ENCODE results near the gene PRR20G. TPM values are rescaled to one million over a fixed set of nuclear protein-coding genes. Genes with fewer than 3 reads are reported as not detected.

PRR20G gene
- total RNA-seq, 2 experiments from 2014 or later = not detected

GRCh38 chr3:127321371-127321770, 33.5 kb upstream of the PRR20G start:
- BruUV-seq (replicated peaks) = no TSS peak

GRCh38 chr3:127320529-127321121, 32.8 kb upstream of the PRR20G start:
- Histone ChIP-seq H3K9me3 (ENCODE audit: low read length) (no peaks in the 10 kb centered on the region), H4K20me1 (ENCODE audit: insufficient read depth, low read length) (no peaks in the 10 kb centered on the region), H3K27ac (ENCODE audit: low read depth, low read length, poor library complexity, severe bottlenecking) (no peak overlapping the region), H2AFZ (ENCODE audit: low read length) (no peak overlapping the region), H3K36me3 (ENCODE audit: insufficient read depth, low read length) (no peaks in the 10 kb centered on the region), H3K79me2 (ENCODE audit: insufficient read depth, low read depth, low read length) (no peaks in the 10 kb centered on the region), H3K4me2 (ENCODE audit: low read length) (no peak overlapping the region), H3K9me2 (ENCODE audit: insufficient read depth, low read length) (no peaks in the 10 kb centered on the region), H3K4me1 (ENCODE audit: insufficient read depth, low read length, poor library complexity, severe bottlenecking) (no peaks in the 10 kb centered on the region), H3K4me3 (ENCODE audit: low read depth, low read length, poor library complexity, severe bottlenecking) (no peak overlapping the region)
- intact Hi-C loops (cut with micrococcal nuclease; ENCODE audit: unreplicated experiment) = no loop called here
- ChIA-PET POLR2A (interaction anchor here (0.6 kb wide), 2 partner anchors 23 to 150 kb away, joined by 3 read pairs; no protein-coding TSS in a partner anchor), CTCF (ENCODE audit: unreplicated experiment) (no interaction called here)
- no TSS peak for BruUV-seq (replicated peaks)
- no peak for TF ChIP-seq EZH2phosphoT487 (IDR thresholded peaks at IDR 0.05; ENCODE audit: borderline replicate concordance, low read depth, low read length)
- TF ChIP-seq, protein P1, sequence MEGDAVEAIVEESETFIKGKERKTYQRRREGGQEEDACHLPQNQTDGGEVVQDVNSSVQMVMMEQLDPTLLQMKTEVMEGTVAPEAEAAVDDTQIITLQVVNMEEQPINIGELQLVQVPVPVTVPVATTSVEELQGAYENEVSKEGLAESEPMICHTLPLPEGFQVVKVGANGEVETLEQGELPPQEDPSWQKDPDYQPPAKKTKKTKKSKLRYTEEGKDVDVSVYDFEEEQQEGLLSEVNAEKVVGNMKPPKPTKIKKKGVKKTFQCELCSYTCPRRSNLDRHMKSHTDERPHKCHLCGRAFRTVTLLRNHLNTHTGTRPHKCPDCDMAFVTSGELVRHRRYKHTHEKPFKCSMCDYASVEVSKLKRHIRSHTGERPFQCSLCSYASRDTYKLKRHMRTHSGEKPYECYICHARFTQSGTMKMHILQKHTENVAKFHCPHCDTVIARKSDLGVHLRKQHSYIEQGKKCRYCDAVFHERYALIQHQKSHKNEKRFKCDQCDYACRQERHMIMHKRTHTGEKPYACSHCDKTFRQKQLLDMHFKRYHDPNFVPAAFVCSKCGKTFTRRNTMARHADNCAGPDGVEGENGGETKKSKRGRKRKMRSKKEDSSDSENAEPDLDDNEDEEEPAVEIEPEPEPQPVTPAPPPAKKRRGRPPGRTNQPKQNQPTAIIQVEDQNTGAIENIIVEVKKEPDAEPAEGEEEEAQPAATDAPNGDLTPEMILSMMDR (conservative IDR thresholded peaks at IDR 0.05; ENCODE audit: low read length) = no peak
- DNase-seq (ENCODE audit: low spot score) = no peak

More at GRCh38 chr3:127321371-127321770, 33.5 kb upstream of the PRR20G start:
- no peak overlapping the region for H2AFZ ChIP-seq (ENCODE audit: low read length)
- H3K4me2 ChIP-seq (ENCODE audit: low read length) = no peak overlapping the region
- DNase-seq (ENCODE audit: low spot score) = no peak
- no peaks in the 10 kb centered on the region for H4K20me1 ChIP-seq (ENCODE audit: insufficient read depth, low read length)
- no peaks in the 10 kb centered on the region for H3K79me2 ChIP-seq (ENCODE audit: insufficient read depth, low read depth, low read length)
- no peaks in the 10 kb centered on the region for H3K9me3 ChIP-seq (ENCODE audit: low read length)
- TF ChIP-seq EZH2phosphoT487 (IDR thresholded peaks at IDR 0.05; ENCODE audit: borderline replicate concordance, low read depth, low read length) = no peak
- TF ChIP-seq, protein P1 (conservative IDR thresholded peaks at IDR 0.05; ENCODE audit: low read length) = no peak
- H3K4me1 ChIP-seq (ENCODE audit: insufficient read depth, low read length, poor library complexity, severe bottlenecking) = no peaks in the 10 kb centered on the region
- no peaks in the 10 kb centered on the region for H3K9me2 ChIP-seq (ENCODE audit: insufficient read depth, low read length)
- intact Hi-C loops (cut with micrococcal nuclease; ENCODE audit: unreplicated experiment) = no loop called here
- ChIA-PET CTCF (ENCODE audit: unreplicated experiment) (no interaction called here), POLR2A (interaction anchor here (0.6 kb wide), 1 partner anchor 151 kb away, joined by 3 read pairs; no protein-coding TSS in a partner anchor)
- no peaks in the 10 kb centered on the region for H3K36me3 ChIP-seq (ENCODE audit: insufficient read depth, low read length)
- no peak overlapping the region for H3K27ac ChIP-seq (ENCODE audit: low read depth, low read length, poor library complexity, severe bottlenecking)
- no peak overlapping the region for H3K4me3 ChIP-seq (ENCODE audit: low read depth, low read length, poor library complexity, severe bottlenecking)

DNA sequence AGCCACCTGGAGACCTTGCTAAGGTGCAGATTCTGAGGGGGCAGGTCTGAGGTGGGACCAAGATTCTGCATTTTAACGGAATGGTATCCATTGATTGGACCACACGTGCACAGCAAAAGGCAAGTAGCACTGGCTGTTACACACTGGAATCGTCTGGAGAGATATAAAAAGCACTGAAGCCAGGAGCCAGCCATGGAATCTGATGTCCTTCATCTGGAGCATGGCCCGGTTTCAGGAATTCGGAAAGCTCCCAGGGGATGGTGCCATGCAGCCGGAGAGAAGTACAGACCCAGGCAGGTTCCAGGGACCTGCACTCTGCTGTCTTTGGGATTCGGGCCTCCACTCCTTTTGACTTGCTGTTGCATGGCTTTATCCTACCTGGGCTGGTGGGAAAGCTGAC, 28.8 kb upstream of the PRR20G start:
- no peak overlapping the region for H3K4me3 ChIP-seq (ENCODE audit: low read depth, low read length, poor library complexity, severe bottlenecking)
- CTCF ChIA-PET (ENCODE audit: unreplicated experiment) = no interaction called here
- H2AFZ ChIP-seq (ENCODE audit: low read length) = no peak overlapping the region
- intact Hi-C loops (cut with micrococcal nuclease; ENCODE audit: unreplicated experiment) = no loop called here
- POLR2A ChIA-PET = no interaction called here
- no peaks in the 10 kb centered on the region for H3K79me2 ChIP-seq (ENCODE audit: insufficient read depth, low read depth, low read length)
- no TSS peak for BruUV-seq (replicated peaks)
- H3K4me2 ChIP-seq (ENCODE audit: low read length) = no peak overlapping the region
- H3K9me3 ChIP-seq (ENCODE audit: low read length) = no peaks in the 10 kb centered on the region
- no peaks in the 10 kb centered on the region for H3K9me2 ChIP-seq (ENCODE audit: insufficient read depth, low read length)
- H3K36me3 ChIP-seq (ENCODE audit: insufficient read depth, low read length) = no peaks in the 10 kb centered on the region
- H3K4me1 ChIP-seq (ENCODE audit: insufficient read depth, low read length, poor library complexity, severe bottlenecking) = no peaks in the 10 kb centered on the region
- no peak for DNase-seq (ENCODE audit: low spot score)
- TF ChIP-seq, protein P1 (conservative IDR thresholded peaks at IDR 0.05; ENCODE audit: low read length) = no peak
- TF ChIP-seq EZH2phosphoT487 (IDR thresholded peaks at IDR 0.05; ENCODE audit: borderline replicate concordance, low read depth, low read length) = no peak
- H4K20me1 ChIP-seq (ENCODE audit: insufficient read depth, low read length) = no peaks in the 10 kb centered on the region
- no peak overlapping the region for H3K27ac ChIP-seq (ENCODE audit: low read depth, low read length, poor library complexity, severe bottlenecking)
